Heart right ventricle (tissue), 16 donors: ENCODE data around the gene CRTAP. TPM values are rescaled to one million over a fixed set of nuclear protein-coding genes. Genes with fewer than 3 reads are reported as not detected.
A peak's percentile ranks its signal among the peaks of the same experiment; 100 is the strongest.

Source experiments
- ATAC-seq, 8 donors: fragments of 200-7000 bp; cut with Tn5 transposase; one replicate each; pipeline ENCODE4 v1.9.1; 2020; ENCODE audit warnings: mild to moderate bottlenecking in 8 of 8, moderate library complexity in 8 of 8, moderate number of reproducible peaks in 1 of 8
- DNase-seq, 2 donors: peaks; one replicate each; pipeline ENCODE4 v3.0.0-alpha.2; 2020
- H3K27ac ChIP-seq, 10 donors: fragments of 200-600 bp; sonication (generic) in 2 of 10; one replicate each; pipeline versions ENCODE4 v1.5.0 to v1.8.0; 2020 to 2022; ENCODE audit warnings: mild to moderate bottlenecking in 3 of 10
- H3K27me3 ChIP-seq, 7 donors: fragments of 200-600 bp; one replicate each; pipeline ENCODE4 v1.8.0; 2021 to 2022; ENCODE audit warnings: mild to moderate bottlenecking in 2 of 7
- H3K36me3 ChIP-seq, 9 donors: fragments of 200-600 bp; sonication (generic) in 1 of 9; one replicate each; pipeline versions ENCODE4 v1.5.0 to v1.8.0; 2020 to 2022; ENCODE audit warnings: mild to moderate bottlenecking in 2 of 9
- H3K4me1 ChIP-seq, 9 donors: fragments of 200-600 bp; sonication (generic) in 1 of 9; one replicate each; pipeline versions ENCODE4 v1.5.0 to v1.8.0; 2020 to 2022; ENCODE audit warnings: mild to moderate bottlenecking in 4 of 9
- H3K4me3 ChIP-seq, 10 donors: fragments of 200-600 bp; sonication (generic) in 2 of 10; one replicate each; pipeline versions ENCODE4 v1.5.0 to v1.8.0; 2020 to 2022; ENCODE audit warnings: mild to moderate bottlenecking in 7 of 10, moderate library complexity in 2 of 10
- H3K9me3 ChIP-seq, 11 donors: fragments of 200-600 bp in 10 of 11; sonication (generic) in 2 of 11; one replicate each; pipeline versions ENCODE4 v1.5.0 to v1.8.0; 2013 to 2022; ENCODE audit warnings: mild to moderate bottlenecking in 2 of 11, control low read depth in 1 of 11, moderate library complexity in 1 of 11
- CTCF ChIP-seq, 9 donors: fragments of 200-600 bp; sonication (generic) in 2 of 9; IDR thresholded peaks; one replicate each; pipeline versions ENCODE4 v1.5.0 to v1.8.0; 2021 to 2022; ENCODE audit warnings: antibody characterized with exemption in 9 of 9, mild to moderate bottlenecking in 5 of 9, moderate library complexity in 1 of 9
- WGBS, 2 donors: extraction: QIAGEN DNeasy Blood & Tissue Kit; methylation state at CpG; one replicate each; pipeline ENCODE4 v1.1.7; 2013; ENCODE audit warnings: inconsistent platforms in 1 of 2; 5-methylcytosine and 5-hydroxymethylcytosine counted together
- intact Hi-C, 10 donors: fragments of 100-400 bp; cut with DNase I; formaldehyde crosslinking; loops; one replicate each; pipeline versions ENCODE4 v1.11.1 to v1.14.2; 2022
- polyA plus RNA-seq, 2 donors: library from polyadenylated mRNA; stranded (reverse); fragments of 200-250 nt; gene quantifications; one replicate each; pipeline ENCODE4 v1.2.3, GENCODE V29; 2013
- total RNA-seq, 10 donors: library from RNA; stranded (reverse); fragmentation: NEBNext Ultra II Directional in 3 of 10; extraction: Animal tissue kit (Norgen Biotek cat#: 25700) in 3 of 10; gene quantifications; one replicate each; pipeline versions ENCODE4 v1.2.1 to v1.2.4, GENCODE V29; 2021 to 2023
- donor health status: Arrhythmogenic right ventricular cardiomyopathy.
- donor health status: ischemic (EF 13 %, LVEDD 7.1; RV severe dilation, severe dysfunction).
- donor health status: healthy with polysubstance abuse.
- donor health status: DM: no; HTN: yes; CAD: no.
- donor health status: DM: no; HTN: no; CAD: no.
- donor health status: ischemic (EF 25% LVEDD 6.9; RV normal size, moderate dysfunction).
- donor health status: ischemic (EF 25% LVEDD 5.7; RV mildly dilated, moderate dysfunction).
- donor health status: healthy.
- donor health status: DM: yes; HTN: yes; CAD: no.
- donor health status: Ischemic cardiomyopathy.
- donor health status: ischemic (EF 35%, LVEDD 5.7; RV mildly dilated, moderate dysfunction).
- donor health status: nonischemic (EF 11% LVEDD 7.7; RV severe dilation, severe dysfunction).
- donor health status: DM: yes; HTN: yes; CAD: no.
- donor health status: PGD.
- donor health status: ischemic (EF 29% LVEDD 5.4; RV normal size, mild dysfunction).
- donor health status: nonischemic (EF 23%, LVEDD 6.1; RV moderate dilation, normal function).

CRTAP gene
- total and polyA plus RNA-seq, 12 donors: 17.5 to 120 (median 87.2) TPM

- 67 to 90% methylated on average over 1 of the region's 1 CpG for WGBS, 2 donors
- Histone ChIP-seq H3K36me3 (no peaks in the 10 kb centered on the region), H3K9me3 (no peaks in the 10 kb centered on the region), H3K4me1 (peaks cover 0 to 16% (median 5%) of the 10 kb centered on the region in 9 donors), H3K4me3 (no peak overlapping the region), H3K27ac (no peak overlapping the region), H3K27me3 (no peaks in the 10 kb centered on the region)
- TF ChIP-seq CTCF (IDR thresholded peaks at IDR 0.05): no peak
- ATAC-seq (peak in 1 of 8 donors; percentile 35), DNase-seq (no peak)
- intact Hi-C loops: no loop called here
These were observed 51.6 kb downstream of the CRTAP start for GRCh38 chr3:33165372-33165771.

- intact Hi-C loops: no loop called here
- Histone ChIP-seq H3K4me3 (no peak overlapping the region), H3K4me1 (peaks cover 0 to 16% (median 5%) of the 10 kb centered on the region in 9 donors), H3K36me3 (no peaks in the 10 kb centered on the region), H3K9me3 (no peaks in the 10 kb centered on the region), H3K27ac (no peak overlapping the region), H3K27me3 (no peaks in the 10 kb centered on the region)
- ATAC-seq (no peak), DNase-seq (no peak)
- TF ChIP-seq CTCF (IDR thresholded peaks at IDR 0.05): no peak
- 73 to 79% methylated on average over 2 of the region's 2 CpGs for WGBS, 2 donors
These were observed 52.3 kb downstream of the CRTAP start for GRCh38 chr3:33166095-33166494.

- H3K4me3 ChIP-seq: no peak overlapping the region
- TF ChIP-seq CTCF (IDR thresholded peaks at IDR 0.05): no peak
- 70 to 73% methylated on average over 3 of the region's 3 CpGs for WGBS, 2 donors
- no peak overlapping the region for H3K27ac ChIP-seq
- peaks cover 0 to 16% (median 5%) of the 10 kb centered on the region in 9 donors for H3K4me1 ChIP-seq
- DNase-seq (no peak), ATAC-seq (no peak)
- H3K27me3 ChIP-seq: no peaks in the 10 kb centered on the region
- no peaks in the 10 kb centered on the region for H3K9me3 ChIP-seq
- no peaks in the 10 kb centered on the region for H3K36me3 ChIP-seq
- intact Hi-C loops: no loop called here
These were observed 53.5 kb downstream of the CRTAP start for GRCh38 chr3:33167284-33167683.

GRCh38 chr3:33167716-33168336 lies 54.0 kb downstream of the CRTAP start:
- TF ChIP-seq CTCF (IDR thresholded peaks at IDR 0.05): no peak
- 45 to 54% methylated on average over 3 of the region's 3 CpGs for WGBS, 2 donors
- intact Hi-C loops: no loop called here
- ATAC-seq: no peak
- DNase-seq: no peak
- no peak overlapping the region for H3K27ac ChIP-seq
- no peaks in the 10 kb centered on the region for H3K36me3 ChIP-seq
- no peak overlapping the region for H3K4me3 ChIP-seq
- peaks cover 0 to 18% (median 5%) of the 10 kb centered on the region in 9 donors for H3K4me1 ChIP-seq
- no peaks in the 10 kb centered on the region for H3K9me3 ChIP-seq
- H3K27me3 ChIP-seq: no peaks in the 10 kb centered on the region
